Ovary (tissue), 3 donors: ENCODE data around the gene SERPINI2.

Experiments used
- EP300 ChIP-seq: sonication (generic); formaldehyde crosslinking; IDR thresholded peaks from one replicate; pipeline ENCODE4 v1.6.1; 2017; ENCODE audit warnings: antibody characterized with exemption
- POLR2A ChIP-seq: fragments of 450-650 bp; IDR thresholded peaks from one replicate; pipeline ENCODE4 v1.6.1; 2017; ENCODE audit warnings: antibody characterized with exemption, mild to moderate bottlenecking, moderate library complexity
- TF ChIP-seq, protein P1 (sequence below), 3 donors: fragments of 450-650 bp in 2 of 3; fragments of 200-600 bp in 1 of 3; IDR thresholded peaks; one replicate each; pipeline versions ENCODE4 v1.5.1 to v1.8.0; 2016 to 2022; ENCODE audit warnings: antibody characterized with exemption in 3 of 3, mild to moderate bottlenecking in 1 of 3
- donor health status: DM: no; HTN: no; CAD: no.

GRCh38 chr3:167445491-167445890, 28.4 kb downstream of the SERPINI2 start:
- TF ChIP-seq POLR2A: no peak
- TF ChIP-seq, protein P1, sequence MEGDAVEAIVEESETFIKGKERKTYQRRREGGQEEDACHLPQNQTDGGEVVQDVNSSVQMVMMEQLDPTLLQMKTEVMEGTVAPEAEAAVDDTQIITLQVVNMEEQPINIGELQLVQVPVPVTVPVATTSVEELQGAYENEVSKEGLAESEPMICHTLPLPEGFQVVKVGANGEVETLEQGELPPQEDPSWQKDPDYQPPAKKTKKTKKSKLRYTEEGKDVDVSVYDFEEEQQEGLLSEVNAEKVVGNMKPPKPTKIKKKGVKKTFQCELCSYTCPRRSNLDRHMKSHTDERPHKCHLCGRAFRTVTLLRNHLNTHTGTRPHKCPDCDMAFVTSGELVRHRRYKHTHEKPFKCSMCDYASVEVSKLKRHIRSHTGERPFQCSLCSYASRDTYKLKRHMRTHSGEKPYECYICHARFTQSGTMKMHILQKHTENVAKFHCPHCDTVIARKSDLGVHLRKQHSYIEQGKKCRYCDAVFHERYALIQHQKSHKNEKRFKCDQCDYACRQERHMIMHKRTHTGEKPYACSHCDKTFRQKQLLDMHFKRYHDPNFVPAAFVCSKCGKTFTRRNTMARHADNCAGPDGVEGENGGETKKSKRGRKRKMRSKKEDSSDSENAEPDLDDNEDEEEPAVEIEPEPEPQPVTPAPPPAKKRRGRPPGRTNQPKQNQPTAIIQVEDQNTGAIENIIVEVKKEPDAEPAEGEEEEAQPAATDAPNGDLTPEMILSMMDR (IDR thresholded peaks at IDR 0.05): no peak
- TF ChIP-seq EP300: no peak
